GM18858 (cell line): ENCODE results near the gene DGAT2.

ENCODE experiments used
- ATAC-seq: cut with Tn5 transposase; IDR thresholded peaks from one replicate; pipeline ENCODE4 v1.9.1; 2021; ENCODE audit not compliant: unreplicated experiment

Gene DGAT2

DNA sequence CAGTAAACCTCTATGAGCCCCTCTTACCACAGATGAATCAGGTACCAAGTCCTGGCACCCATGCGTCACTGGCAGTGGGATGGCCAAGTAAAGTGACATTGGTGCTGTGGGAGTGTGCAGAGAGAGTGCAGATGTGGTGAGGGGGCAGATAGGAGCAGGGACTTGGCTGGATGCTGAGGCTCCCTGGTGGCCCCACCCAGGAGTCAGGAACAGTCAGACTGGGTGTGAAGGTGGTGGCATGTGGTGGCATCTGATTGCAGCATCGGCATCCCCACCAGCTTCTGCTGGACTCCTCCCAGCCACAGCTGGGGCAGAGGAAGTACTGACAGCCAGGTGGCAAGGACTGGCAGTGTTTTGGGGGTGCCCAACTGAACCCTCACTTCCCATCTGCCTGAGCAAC lies 11.4 kb downstream of the DGAT2 start:
- no peak for ATAC-seq

DNA sequence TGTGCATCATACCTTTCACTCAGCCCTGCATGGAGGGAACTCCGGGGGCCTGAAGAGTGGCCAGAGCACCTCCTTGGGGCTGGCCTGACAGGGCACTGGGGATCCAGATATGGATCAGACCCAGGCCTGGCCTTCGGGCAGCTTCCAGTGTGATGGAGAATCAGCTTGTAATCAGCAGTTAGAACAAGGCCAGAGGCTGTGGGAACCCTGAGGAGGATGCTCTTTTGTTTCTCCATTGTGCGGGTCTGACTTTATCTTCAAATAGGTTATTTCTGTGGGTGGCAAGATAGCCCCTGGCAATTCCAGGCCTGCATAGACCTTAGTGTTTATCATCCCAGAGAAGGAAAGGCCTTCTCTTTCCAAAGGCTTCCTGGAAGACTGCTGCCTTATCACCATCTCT lies 12.3 kb downstream of the DGAT2 start:
- no peak for ATAC-seq

DNA sequence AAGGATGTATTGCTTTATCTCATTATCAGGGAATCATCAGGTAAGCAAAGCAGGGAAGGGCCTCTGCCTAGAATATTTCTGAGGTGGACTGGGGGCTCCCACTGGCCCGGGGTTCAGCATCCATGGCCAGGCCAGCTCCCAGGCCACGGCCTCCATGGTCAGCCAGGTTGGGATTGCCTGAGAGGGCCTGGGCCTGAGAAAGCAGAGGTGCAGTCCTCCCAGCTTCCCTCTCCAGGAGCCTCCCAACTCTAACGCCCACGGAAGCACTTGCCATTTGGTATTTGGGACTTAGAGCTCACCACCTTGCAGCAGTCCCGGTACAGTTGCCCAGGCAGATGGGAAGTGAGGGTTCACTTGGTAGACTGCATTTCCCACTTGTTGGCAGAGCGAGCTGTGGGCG lies 12.7 kb downstream of the DGAT2 start:
- no peak for ATAC-seq

DNA sequence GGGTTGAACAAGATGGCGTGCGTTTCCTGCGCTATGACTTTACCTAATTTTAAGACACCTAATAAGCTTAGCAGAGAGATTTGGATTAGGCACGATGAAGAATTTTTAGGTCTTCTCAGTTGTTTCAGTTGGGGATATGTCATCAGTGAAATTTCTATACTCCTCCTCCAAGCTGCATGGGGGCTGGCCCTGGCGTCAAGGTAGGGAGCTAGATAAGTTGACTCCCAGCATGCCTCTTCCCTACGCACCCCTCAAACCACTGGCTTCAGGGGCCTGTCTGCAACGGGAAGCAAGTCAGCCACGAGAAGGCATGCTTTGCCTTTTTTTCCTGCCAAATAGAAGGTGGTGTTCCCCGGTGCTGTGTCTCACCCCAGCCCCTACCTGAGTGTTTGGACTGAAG lies 13.3 kb downstream of the DGAT2 start:
- no peak for ATAC-seq

DNA sequence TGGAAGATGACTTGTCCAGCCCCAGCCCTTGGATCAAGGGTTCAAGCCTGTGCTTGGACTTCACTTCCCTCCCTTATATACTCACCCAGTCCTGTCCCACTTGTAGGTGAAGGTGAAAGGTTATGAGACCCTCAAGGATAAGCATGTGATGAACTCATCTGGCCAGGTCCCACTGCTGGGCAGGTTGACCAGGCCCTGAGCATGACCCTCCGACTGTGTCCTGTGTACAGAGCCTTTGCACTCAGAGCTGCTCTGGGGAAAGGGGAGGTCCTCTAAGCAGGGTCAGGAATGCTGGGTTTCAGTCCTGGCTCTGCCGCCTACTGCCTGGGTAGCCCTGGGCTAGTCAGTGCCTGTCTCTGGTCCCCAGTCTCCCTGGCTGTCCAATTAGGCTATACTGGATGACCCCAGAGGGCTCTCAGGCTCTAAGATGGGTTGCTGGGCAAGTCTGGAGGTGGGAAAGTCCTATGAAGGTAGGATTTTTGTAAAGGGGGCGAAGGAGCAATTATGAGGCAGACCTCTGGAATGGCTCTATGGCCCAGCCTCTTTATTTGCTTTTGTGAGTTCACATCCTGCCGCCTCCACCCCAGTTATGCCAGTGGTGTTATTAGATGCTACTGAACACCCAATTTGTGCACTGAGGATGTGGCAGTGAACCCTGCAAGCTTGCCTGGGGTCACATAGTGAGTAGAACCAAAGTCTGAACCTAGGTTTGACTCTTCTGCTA lies 14.1 kb downstream of the DGAT2 start:
- ATAC-seq = no peak

DNA sequence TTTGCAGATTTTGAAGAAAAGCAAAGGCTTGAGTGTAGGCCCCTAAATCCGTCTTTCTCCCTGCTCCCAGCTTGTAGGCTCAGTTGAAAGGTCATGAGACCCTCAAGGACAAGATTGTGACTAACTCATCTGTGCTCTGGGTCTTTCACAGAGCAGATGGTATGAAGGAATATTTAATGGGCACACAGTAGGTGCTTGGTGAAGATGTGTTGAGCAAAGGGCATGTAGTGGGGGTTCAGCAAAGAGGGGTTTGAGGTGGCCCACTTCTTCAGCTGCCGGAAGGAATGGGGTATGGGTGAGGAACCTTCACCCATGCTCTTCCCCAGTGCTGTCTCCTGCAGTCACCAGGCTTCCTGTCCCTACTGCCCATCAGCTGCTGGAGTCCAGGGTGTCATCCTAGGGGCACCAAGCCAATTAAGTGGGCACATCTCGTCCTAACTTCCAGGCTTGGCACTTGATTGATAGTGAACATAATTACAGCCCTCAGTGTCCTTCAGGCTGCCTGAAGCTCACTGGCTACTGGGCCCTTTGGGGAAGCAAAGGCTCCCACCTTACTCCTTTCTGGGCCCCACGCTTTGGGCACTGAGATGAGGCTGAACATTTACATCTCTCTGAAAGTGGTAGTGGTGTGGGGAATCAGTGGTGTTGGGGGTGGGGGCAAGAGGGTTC lies 15.0 kb downstream of the DGAT2 start:
- ATAC-seq = no peak

DNA sequence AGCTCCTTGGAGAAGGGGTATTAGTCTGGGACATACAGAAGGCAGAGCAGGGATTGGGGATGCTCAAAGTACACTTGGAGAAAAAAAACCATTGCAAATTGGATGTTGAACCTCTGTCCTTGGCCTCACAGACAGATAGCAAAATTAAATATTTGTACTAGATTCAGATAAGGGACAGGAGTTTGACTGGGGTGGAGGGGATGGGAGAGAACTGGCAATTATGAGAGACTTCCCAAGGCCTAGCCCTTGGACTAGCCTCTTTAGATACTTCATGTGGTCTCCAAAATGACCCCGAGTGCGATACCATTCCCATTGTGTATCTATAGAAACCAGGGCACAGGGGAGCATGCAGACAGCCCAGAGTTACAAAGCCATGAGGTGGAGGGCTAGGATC lies 15.5 kb downstream of the DGAT2 start:
- ATAC-seq = no peak

DNA sequence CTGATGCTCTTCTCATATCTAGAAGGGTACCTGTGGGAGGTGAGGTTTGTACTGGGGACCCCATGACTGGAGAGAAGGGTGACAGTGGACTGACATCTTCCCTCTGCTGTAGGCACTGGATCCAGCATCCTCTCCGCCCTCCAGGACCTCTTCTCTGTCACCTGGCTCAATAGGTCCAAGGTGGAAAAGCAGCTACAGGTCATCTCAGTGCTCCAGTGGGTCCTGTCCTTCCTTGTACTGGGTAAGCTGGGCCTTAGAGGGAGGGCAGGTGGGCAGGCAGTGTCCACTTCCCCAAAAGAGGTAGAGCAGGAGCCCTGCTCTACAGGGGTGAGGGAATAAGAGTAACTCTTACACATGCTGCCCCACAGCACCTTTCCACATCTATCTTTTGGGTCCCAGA lies 15.9 kb downstream of the DGAT2 start:
- ATAC-seq = no peak

DNA sequence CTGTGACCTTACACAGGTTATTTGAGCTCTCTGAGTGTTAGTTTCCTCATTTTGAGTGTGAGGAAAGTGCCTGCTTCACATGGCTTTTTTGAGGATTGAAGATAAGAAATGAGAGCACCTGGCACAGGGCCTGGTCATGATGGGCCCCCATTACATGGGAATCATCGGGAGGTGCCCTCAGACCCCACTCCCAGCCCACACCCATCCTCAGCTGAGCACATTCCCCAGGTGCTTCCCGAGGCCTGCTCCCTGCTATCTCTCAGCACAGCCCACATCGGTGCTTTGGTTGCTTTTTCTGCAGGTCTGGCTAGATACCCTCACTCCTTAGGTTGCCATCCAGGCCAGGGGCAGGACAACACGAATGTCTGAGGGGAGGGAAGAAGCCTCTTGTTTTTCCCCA lies 16.6 kb downstream of the DGAT2 start:
- ATAC-seq = no peak

DNA sequence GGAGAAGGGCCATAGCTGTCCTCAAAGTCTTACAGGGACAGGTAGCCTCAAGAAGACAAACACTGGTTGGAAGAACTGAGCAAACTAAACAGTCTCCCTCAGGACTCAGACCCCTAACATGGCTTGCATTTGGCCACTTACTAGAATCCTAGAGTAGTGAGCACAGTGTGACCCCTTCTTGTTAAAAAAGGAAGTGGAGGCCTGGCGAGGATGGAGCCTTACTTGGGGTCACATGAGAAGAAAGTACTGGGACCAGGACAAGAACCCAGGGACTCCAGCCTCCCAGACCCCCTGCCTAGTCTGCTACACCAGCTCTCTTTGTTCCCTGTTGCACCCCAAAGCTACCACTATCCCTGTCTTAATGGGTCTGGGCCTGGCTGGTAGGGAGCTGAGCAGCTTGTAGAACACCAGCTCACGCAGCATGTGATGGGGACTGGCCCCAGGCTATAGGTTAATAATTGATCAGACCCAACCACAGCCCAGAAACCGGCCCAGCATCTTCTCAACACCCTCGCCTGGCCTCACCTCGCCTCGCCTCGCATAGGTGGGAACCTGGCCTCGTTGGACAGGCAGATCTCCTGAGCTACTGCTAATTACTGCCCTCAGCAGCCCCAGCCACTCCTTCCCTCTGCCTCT lies 17.6 kb downstream of the DGAT2 start:
- no peak for ATAC-seq

DNA sequence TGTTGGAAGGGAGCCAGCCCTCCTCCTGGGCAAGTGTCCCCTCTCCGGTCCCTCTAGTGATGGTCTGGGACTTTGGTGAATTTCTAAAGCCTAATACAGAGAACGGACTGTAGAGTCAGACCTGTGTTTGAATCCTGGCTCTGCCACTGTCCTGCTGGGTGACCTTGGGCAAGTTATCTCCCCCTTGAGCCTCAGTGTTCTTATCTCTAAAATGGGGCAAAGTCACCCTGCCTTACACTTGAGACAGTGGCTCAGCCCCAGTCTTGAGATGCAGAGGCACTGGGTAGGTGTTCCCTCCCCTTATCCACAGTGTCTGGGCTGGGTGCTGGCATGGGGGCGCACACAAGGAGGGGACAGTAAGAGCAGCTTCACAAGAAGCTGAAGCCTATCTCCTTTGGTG lies 20.9 kb downstream of the DGAT2 start:
- no peak for ATAC-seq

DNA sequence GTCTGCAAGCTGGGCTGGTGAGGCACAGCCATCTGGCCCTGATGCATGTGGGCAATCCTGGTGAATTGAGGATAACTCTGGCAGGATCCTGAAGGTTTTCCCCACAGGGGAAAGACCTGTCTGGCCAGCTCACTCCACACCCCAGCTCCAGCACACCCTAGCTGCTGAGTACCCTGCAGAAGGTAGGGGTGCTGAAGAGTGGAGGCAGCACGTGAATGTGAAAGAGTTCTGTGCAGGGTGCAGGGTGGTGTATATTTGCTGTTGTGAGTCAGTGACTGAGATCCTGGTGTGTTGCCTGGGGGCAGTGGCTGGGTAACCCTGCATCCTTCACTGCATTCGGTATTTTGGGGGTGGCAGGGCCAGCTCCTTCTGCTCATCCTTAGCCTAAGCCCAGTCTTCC lies 22.4 kb downstream of the DGAT2 start:
- no peak for ATAC-seq

DNA sequence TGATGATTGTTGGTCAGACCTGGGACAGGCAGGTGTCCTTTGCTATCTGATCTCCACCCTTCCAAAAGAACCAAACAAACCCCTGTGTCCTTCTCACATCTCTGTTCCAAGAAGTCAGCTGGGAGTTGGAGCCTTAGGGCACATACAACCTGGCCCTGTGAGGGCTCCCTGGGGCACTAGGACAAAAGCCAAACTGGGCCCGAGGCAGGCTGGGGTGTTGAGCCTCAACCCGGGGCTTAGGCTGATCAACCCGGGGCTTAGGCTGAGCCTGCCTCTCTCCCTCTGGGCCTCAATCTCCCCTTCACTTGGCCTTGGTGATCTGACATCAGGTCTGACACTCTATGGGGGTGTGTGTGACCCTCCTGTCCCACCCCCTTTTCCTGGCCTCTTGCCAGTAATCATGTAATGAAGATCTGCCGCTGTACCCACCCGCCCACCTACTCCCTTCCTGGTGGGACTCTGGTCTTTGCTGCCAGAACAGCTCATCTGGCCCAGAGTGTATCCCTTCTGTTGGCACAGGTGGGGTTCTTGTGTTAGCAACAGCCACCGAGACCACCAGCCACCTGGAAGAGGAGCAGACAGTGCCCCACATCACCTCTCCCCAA lies 23.7 kb downstream of the DGAT2 start:
- no peak for ATAC-seq

DNA sequence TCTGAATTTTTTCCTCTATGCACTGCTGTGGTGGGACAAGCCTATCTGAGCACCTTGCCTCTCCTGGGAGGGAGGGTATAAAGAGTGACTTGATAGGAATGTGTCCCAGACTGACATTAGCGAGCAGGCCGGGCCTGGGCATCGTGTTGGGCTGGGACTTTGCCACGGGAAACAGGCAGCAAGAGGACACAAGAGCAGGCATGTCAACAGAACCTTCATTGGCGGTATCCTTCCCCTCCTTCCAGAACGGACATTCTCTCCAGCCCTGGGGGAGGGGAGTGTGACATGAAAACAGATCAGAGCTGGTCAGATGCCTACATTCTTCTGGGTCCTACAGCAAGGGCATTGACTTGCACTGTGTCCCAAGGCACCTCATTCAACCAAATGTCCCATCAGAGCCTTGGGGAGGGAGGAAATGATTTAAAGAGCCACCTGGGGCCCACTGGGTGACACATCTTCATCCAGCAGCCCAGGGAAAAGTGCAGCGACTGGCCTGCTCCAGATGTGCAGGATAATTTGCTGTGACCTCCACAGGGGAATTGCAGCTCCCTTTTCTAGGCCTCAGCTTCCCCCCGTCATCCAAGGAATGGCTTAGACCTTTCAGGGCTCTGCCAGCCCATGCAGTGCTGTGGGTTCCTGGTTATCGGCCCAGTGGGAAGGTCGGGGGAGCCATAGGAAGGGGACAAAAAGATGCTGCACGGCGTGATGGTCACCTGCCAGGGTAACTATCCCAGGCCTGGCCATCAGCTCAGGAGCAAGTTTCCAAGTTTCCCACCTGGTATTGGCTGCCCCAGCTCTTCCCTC lies 24.6 kb downstream of the DGAT2 start:
- ATAC-seq = no peak

DNA sequence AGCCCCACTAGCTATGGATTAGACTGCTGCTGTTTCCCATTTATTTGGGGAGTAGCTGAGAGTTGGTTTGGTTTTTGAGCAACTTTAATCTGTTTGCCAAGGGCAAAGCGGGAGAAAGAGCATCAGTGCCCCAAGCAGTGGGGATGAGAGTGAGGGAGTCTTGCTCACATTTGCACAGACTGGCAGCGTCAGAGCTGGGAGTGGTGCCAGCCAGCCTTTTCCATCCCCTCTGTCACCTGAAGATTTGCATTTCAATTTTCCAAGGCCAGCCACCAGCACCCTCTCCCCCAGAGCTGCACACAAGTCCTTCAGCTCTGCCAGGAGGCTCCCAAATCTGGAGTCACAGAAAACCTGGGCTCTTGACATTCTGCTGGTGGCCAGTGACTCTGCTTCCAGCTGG lies 25.4 kb downstream of the DGAT2 start:
- no peak for ATAC-seq

DNA sequence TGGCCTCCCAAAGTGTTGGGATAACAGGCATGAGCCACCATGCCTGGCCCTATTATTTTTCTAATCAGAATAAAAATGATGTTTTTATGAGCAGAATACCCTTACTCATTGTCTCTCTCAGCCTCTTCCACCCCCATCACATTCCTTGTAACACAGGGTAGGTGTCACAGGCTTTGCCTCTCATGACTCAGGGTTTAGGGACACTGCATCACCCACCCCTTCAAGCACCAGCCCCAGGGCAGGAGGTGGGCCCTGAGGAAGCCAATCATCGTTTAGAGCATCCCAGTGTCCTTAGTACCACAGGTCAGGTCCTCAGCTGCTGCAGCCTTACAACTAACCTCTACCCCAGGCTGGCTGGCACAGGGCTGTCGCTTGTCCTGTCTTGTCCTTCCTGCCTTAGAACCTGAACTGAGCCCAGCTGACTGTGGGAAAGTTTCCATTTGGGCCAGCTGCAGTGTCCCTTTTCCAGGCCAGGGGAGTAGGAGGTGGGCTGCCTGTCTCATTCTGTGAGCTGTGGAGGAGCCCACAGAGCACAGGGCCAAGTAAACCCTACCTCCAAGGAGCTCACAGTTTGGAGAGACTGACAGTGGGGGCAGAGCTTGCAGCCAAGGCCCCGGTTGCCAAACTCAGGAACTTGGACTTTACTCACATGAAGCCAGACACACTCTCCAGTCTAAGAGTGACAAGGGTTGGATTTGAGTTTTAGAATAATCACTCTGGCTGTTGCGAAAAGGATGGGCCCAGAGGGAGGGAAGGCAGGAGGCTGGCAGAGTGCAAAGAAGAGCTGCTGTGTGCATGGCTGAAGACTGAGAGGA lies 26.9 kb downstream of the DGAT2 start:
- ATAC-seq = no peak

DNA sequence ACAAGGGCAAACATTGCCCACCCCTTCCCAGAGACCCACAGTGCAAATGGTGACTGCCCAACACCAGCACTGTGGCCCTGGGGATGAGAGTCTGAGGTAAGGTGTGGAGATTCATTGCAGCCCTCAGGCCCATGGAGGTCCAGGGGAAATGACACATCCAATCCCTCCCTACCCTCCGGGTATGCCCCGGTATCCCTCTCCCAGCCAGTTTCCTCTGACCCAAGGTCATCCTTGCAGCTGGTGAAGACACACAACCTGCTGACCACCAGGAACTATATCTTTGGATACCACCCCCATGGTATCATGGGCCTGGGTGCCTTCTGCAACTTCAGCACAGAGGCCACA lies 27.5 kb downstream of the DGAT2 start:
- no peak for ATAC-seq

DNA sequence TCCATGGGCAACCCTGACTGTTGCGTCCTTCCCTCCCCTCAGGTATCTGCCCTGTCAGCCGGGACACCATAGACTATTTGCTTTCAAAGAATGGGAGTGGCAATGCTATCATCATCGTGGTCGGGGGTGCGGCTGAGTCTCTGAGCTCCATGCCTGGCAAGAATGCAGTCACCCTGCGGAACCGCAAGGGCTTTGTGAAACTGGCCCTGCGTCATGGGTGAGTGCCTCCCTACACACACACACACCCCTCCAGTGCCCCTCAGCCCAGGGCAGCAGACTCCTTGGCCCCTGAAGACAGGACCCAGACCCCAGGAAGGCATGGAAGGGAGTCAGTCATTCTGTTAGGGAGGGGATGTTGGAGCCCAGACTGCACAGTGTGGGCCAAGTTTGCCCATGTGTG lies 28.5 kb downstream of the DGAT2 start:
- ATAC-seq = peak; percentile 51

DNA sequence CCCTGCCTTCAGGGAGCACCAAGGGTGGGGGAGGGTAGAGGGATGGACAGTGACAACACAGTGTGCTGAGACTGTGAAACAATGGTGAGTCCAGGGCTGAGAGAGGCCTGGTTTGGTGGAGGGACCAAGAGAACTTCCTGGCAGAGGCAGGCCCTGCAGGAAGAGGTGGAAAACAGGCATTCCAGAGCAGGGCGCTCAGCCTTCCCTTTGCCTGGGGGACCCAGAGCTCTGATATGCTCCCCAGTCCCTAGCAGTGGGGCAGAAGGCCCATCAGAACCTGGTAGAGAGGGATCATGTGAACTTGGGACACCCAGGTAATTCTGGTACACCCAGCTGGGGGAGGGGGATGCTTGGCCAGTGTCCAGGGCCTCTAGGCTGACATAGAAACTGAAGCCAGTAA lies 29.2 kb downstream of the DGAT2 start:
- no peak for ATAC-seq

DNA sequence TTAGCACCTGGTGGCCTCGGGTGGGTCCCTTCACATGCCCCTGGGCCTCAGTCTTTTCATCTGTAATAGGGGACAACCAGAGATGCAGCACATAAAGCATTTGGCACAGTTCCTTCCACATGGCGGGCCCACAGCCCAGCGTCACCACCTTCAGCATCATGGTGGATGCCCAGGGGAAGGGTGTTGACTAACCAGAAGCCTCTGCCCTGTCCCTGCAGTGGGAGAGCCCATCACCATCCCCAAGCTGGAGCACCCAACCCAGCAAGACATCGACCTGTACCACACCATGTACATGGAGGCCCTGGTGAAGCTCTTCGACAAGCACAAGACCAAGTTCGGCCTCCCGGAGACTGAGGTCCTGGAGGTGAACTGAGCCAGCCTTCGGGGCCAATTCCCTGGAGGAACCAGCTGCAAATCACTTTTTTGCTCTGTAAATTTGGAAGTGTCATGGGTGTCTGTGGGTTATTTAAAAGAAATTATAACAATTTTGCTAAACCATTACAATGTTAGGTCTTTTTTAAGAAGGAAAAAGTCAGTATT lies 31.6 kb downstream of the DGAT2 start:
- no peak for ATAC-seq
